Kidney capillary endothelial cell (primary cell): ENCODE measurements around the gene GTF3C1.
"Not testable (repeated sequence)": the region's sequence is repeated elsewhere in the genome, so short reads cannot be mapped to it uniquely, and the experiment has no call there.

ENCODE experiments used
- DNase-seq: peaks from one replicate; pipeline ENCODE4 v3.0.0-alpha.2; 2018; ENCODE audit warnings: low spot score

Gene GTF3C1

DNA sequence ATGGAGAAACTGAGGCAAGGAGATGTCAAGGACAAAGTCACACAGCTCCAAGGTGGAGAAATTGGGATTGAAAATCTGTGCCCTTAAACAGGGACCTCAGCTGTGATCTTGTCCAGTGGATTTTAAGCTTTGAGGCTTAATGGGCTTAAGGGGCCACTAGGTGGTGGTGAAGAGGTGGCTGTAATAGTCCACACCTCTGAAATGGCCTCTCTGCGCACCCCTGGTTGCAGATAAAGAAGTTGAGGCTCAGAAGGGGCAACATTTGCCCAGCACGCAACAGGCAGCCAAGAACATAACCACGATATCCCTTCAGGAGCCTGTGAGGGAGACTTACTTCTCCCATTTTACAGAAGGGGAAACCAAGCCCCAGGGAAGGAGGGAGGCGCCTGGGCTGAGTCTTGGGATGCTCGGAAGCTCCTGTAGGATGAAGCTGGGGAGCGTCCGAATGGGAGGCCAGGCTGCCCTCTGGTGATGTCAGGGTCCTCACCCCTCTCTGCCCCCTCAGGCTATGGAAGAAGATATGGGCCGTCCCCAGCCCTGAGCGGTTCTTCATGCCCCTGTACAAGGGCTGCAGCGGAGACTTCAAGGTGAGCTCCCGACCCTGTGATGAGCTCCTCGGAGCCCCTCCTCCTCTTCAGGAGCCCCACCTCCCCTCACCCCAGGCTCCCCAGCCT is 104.1 kb downstream of the GTF3C1 start:
- no peak for DNase-seq

DNA sequence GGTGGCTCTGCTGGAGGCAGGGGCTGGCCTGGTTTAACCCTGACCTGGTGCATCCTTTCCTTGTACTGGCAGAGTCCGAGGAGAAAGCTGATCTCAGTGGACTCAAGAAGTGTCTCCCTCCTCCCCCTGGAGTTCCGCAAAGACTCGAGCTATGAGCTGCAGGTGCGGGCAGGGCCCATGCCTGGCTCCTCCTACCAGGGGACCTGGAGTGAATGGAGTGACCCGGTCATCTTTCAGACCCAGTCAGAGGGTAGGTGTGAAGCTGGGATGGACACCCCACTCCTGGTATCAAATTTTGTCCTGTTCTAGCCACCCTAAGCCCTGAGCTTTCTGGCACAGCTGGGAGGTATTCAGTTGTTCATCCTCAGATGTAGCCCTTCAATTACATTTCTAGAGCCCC is 105.2 kb downstream of the GTF3C1 start:
- DNase-seq, result no peak

DNA sequence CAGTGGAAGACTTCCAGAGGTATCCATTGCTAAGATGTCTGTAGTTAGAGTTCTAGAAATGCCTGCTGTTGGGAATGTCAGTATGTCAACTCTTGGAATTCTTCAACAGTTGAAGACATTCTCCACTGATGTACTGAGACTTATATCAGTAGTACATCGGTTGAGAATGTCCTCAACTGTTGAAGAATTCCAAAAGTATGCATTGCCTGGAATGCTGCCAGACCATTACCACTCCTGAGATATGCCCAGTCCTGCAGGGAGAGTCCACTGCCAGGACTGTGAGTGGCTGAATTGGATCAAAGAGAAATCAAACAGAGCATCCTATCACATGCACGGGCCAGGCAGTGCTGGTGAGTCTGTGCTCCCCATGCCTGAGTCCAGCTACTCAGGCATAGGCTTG is 105.7 kb downstream of the GTF3C1 start:
- DNase-seq, result no peak

DNA sequence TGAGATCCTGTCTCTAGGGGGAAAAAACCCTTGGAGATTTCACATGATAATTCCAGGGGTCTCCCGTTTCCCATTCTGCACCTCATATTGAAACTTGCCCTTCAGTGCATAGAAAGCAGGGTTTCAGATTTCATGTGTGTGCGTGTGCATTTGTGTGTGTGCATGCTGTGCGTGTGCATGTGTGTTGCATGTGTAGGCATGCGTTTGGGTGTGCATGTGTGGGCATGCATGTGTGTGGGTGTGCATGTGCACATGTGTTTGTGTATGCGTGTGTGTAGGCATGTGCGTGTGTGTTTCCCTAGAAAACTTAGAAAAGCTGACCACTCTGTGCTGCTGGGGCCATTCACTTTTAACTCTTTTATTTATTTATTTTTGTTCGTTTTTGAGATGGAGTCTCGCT is 107.7 kb downstream of the GTF3C1 start:
- no peak for DNase-seq

DNA sequence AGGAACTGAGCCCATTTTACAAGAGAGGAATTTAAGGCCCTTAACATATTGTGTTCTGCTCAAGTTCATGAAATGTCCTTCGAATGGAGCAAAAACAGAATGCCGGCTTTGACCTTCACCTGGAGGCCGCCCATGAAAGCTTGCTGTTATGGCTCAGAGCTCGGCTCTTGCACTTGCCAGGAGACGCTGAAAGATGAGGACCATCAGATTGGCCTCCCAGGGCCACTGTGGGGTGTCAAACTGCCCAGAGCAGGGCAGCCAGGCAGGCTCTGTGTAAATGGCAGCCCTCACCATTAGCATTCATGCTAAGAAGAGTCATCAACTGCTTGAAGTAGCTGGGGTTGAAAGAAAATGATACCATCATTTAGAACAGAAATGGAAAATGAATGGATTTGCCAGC is 108.4 kb downstream of the GTF3C1 start:
- DNase-seq, result no peak

DNA sequence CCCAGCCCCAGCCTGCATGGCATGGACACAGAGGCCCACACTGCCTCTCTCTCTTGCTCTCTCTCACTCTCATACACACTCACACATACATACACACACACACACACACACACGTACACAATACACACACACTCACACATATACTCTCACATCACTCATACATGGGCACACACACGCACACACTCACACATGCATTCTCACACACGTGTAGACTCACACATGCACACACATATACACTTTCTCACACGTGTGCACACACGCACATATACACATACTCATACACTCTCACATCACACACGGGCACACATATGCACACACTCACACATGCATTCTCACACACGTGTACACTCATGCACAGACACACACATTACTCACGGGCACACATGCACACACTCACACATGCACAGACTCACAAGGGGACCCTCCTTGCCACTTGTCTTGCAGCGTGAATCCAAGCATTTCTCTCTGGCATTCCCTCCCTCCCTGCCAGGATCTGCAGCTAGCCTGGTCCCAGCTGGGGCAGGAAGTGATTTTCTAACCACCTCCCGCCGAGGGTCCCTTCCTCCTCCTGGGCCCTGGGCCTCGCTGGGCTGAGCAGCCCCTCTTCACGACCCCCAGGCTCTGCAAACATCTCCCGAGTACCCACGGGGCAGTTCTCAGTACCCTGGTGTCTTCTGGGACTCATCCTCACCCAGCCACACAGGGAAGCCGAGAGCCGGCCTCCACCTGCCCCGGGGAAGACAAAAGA is 110.3 kb downstream of the GTF3C1 start:
- DNase-seq, result no peak

DNA sequence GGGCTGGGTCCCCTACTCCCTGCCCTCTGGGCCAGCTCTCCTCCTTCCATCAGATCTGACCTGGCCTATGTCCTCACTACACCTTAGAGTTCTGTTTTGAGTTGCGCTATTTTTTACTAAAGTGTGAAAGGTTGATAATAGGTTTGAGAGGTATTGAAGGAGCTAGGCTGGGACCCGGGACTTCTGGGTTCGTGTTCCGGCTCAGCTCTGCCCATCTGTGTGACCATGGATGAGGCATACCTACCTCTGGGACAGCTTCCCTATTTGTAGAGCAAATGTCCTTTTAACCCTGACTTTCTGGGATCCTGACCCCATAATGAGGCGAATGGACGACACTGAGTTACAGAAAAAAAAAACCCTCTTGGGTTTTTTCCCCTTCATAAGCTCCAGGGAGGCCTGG is 111.8 kb downstream of the GTF3C1 start:
- no peak for DNase-seq

DNA sequence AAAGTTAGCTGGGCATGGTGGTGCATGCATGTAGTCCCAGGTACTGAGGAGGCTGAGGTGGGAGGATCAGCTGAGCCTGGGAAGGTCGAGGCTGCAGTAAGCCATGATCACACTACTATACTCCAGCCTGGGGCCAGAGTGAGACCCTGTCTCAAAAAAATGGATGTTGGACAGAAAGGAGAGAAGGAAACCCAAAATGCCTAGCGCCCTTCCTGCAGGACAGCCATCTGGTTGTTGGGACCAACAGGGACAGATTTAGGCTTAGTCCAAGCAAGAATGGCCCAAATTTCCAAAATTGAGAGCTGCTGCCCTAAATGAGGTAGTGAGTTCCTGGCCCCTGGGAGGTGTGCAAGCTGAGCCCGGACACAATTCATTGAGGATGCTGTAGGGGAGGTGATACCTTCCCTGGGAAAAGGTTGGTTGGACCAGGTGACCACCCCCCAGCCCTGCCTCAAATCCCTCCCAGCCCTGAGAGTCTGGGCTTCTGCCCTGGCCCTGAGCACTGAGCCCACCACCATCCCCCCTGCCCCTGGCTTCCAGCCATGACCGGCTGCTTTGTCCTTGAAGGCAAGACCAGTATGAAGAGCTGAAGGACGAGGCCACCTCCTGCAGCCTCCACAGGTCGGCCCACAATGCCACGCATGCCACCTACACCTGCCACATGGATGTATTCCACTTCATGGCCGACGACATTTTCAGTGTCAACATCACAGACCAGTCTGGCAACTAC is 112.6 kb downstream of the GTF3C1 start:
- no peak for DNase-seq

DNA sequence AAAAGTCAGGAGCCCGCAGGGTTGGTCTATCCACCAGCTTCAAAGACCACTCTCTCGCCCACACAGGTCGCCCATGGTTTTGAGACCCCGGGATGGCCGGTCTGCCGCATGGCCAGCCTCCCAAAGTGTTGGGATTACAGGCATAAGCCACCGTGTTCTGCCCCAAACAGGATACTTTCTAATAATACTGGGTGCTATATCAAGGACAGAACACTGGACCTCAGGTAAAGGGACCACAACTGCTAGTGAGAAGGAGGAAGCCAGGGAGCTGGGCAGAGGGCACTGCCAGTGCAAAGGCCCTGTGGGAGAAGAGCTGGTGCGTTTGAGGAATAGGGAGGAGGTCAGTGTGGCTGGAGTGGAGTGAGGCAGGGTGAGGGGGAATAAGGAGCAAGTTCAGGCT is 113.6 kb downstream of the GTF3C1 start:
- no peak for DNase-seq

DNA sequence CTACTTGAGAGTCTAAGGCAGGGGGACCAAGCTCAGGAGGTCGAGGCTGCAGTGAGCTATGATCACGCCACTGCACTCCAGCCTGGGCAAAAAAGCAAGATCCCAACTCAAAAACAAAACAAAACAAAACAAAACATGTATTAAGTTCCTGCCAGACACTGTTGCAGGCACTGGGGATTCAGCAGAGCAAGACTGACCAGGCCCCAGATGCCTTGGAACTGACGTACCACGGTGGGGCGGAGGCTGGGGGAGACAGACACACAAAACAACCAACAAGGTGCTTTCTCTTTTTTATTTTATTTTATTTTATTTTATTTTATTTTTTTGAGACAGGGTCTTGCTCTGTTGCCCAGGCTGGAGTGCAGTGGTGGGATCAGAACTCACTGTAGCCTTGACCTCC is 114.6 kb downstream of the GTF3C1 start:
- not testable (repeated sequence) for DNase-seq

DNA sequence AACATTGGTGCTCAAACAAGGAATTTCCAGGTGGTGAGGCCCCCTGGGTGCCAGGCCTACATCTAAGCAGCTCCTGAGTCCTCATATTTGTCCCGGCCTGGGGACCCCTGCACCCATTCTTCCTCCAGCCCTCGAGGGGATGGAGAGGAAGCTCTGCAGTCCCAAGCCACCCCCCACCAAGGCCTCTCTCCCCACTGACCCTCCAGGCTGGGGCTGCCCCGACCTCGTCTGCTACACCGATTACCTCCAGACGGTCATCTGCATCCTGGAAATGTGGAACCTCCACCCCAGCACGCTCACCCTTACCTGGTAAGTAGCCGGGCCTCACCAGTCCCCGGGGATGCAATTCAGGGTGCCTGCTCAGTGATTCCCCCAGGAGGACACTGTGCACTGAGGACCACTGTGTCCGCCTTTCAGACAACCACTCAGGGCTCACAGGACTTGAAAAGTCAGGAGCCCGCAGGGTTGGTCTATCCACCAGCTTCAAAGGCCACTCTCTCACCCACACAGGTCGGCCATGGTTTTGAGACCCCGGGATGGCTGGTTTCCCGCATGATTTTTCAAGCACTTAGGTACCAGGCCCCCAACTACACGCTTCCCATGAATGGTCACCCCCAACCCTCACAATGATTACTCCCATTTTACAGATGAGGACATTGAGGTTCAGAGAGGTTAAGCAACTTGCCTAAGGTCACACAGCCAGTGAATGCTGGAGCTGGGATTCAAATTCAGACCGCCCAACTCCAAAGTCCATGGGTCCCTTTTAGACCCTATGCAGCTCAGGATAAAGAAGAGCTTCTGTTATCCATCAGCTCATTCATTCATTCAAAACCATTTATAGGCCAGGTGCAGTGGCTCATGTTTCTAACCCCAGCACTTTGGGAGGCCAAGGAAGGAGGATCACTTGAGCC is 115.3 kb downstream of the GTF3C1 start:
- DNase-seq, result no peak

DNA sequence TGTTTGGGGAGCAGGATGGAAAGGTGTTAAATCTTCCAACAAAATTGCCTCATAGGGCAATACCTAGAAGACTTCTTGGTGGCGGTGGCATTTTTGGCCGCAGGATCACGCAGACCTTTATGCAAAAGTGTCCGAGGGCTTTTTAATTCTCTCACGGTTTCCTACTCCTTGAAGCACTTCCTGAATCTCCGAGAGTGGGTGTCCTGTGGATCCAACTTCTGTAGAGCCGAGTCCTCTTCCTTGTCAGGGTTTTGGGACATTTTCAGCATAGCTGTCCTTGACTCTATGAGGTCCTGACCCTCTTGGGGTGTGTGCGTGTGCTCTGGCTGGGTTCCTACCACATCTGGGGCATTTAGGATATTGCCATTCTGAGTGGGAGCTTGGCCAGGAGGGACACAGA is 116.1 kb downstream of the GTF3C1 start:
- DNase-seq, result no peak

DNA sequence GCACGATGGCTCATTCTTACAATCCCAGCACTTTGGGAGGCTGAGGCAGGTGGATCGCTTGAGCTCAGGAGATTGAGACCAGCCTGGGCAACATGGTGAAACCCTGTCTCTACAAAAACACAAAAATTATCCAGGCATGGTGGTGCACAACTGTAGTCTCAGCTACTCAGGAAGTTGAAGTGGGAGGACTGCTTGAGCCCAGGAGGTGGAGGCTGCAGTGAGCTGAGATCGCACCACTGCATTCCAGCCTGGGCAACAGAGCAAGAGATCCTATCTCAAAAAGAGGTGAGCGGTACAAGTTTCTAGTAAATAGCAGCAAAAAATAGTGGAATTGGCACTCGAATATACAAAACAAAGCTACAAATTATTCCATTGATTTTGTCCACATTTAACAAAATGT is 116.5 kb downstream of the GTF3C1 start:
- DNase-seq, result not testable (repeated sequence)

DNA sequence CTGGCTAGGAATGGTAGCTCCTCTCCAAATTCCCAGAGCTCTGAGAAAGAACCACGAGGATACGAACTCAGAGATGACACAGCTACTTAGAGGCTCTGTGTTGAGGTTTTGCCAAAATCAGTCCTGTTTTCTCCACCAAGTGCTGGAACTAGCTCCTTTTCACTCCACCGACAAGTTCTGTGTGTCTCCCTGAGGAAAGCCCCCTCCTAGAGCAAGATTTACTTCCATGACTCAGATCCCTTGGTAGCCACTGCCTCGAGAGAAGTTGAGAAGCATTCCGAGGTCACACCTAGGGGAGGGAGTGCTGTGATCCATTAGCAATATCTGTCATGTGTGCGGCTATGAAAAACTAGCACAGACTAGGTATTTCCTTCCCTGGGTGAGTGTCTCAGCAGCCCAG is 117.2 kb downstream of the GTF3C1 start:
- peak; percentile 35 for DNase-seq

DNA sequence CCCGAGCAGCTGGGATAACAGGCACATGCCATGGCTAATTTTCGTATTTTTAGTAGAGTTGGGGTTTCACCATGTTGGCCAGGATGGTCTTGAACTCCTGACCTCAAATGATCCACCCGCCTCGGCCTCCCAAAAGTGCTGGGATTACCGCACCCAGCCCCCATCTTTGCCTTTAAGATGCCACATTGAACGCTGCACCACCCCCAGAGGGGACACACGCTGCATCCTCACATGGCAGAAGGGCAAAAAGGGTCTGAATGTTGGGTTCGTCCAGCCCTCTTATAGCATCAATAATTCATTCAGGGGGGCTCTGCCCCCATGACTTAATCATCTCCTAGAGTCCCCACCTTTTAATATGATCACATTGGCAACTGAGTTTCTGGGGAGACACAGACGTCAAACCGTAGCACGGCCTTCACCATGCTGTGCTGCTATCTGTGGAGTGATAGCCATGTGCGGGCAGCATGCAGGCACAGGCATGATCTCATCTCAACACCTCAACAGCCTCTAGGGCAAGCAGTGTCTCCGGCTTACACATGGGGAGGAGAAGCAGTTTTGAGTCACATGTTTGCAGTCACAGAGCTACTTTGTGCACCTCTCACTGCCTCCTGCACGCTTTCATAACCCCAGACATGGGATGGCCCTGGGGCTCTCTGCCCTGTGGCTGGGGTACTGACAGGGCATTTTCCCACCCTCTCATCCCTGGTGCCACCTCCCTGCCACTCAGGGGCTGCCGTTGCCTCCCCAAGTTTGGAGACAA is 117.8 kb downstream of the GTF3C1 start:
- DNase-seq, result no peak

DNA sequence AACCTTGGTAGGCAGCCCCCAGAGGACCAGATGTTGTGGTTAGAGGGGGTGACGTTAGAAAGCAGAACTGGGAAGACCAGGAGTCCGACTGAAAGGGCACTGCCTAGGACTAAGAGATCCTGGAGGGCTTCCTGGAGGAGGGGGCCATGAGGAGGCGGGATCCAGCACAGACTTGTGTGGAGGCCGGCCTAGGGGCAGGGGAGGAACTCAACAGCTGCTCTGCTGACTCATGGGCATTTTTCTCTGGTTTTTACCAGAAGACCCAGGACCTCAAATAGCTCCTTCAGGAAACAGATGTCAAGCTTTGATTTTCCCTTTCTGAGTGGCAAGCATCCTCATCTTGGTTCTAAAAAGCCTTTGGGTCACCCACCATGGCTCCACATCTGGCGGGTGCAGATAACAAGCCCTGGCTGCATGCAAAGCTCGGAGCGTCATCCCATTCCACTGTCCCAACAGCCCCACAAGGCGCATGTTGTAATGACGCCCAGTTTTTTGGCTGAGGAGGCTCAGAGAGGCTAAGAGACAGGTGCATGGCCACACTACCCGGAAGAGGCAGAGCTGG is 118.7 kb downstream of the GTF3C1 start:
- DNase-seq, result peak; percentile 42

DNA sequence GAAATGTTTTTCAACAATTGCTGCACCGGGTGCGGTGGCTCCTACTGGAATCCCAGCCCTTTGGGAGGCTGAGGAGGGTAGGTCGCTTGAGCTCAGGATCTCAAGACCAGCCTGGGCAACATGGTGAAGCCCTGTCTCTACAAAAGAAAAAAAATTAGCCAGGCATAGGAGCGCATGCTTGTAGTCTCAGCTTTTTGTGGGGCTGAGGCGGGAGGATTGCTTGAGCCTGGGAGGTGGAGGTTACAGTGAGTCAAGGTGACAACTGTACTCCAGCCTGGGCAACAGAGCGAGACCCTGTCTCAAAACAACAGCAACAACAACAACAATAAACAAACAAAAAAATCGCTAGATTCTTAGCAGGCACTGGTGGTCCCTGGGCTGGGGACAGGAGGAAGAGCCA is 119.2 kb downstream of the GTF3C1 start:
- DNase-seq, result no peak

DNA sequence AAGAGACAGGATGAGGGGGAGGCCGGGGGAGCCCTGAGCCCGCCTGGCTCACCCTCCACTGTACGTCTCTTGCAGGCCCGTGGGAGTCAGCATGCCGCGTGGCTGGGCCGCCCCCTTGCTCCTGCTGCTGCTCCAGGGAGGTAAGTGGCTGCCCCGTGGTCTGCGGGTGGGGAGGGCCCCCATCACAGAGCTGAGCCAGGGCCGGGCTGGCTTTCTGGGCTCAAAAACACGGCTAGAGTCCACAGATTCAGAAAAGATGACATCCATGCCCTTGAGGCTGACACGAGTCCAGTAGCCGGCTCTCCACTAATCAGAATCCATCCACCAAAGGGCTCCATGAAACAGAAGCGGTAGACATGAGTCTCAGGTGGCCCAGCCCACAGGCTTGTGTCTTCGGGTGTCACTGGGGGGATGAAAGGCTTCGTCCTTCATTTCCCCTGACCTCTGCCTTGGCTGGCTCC is 119.7 kb downstream of the GTF3C1 start:
- no peak for DNase-seq

DNA sequence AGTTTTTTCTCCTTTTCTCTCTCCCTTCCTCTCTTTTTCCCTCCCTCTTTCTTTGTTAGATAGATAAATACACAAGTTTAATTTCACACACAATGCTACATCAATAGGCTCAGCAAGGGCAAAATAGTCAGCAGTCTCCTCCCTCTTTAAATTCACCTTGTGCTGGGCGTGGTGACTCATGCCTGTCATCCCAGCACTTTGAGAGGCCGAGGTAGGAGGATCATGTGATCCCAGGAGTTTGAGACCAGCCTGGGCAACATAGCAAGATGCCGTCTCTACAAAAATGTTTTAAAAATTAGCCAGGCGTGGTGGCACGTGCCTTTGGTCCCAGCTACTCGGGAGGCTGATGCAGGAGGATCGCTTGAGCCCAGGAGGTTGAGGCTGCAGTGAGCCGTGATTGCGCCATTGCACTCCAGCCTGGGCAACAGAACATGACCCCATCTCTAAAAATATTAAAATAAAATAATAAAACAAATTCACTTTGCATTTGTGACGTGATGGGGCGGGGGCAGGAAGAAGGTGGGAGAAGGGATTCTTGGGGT is 120.3 kb downstream of the GTF3C1 start:
- no peak for DNase-seq

DNA sequence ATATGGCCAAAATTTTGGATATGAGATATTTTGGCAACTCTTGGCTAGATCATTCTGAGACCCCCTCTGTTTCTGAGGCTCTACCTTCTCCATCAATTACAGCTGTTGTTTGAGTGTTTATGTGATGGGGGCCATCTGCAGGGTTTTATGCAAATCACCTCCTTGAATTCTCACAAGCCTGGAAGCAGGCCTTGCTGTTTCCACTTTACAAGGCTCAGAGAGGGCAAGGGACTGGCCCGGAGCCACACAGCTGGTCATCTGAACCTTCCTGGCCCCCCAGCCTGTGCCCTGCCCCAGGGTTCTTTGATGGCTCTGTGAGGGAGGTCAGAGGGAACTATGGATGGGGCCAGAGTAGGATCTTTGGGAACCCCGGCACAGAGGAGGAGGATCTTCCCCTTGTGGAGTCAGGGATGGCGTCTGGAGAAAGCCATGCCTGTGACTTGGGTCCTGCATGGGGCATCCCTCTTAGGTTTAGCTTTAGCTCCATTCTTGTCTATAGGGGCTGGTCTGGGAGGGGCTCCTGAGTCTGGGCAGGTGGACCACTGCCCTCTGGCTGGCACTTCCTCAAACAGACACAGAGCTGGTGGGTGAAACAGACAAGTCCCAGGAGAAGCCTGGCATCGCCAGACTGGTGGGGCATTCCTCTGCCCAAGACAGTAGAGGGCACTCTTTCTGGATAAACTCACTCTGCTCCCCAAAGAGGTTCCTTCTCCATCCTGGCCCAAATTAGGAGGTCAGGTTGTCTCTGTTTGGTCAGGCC is 121.5 kb downstream of the GTF3C1 start:
- DNase-seq, result no peak
